SJSA1 (cell line): Measurements from ENCODE around the gene PRSS48. TPM values are rescaled to one million over a fixed set of nuclear protein-coding genes. Genes with fewer than 3 reads are reported as not detected.
A peak's percentile ranks its signal among the peaks of the same experiment; 100 is the strongest.
"Not testable (repeated sequence)": the region's sequence is repeated elsewhere in the genome, so short reads cannot be mapped to it uniquely, and the experiment has no call there.

Experiments
- DNase-seq, 2 experiments: peaks; one replicate each; pipeline ENCODE4 v3.0.0-alpha.2; 2015 to 2020; ENCODE audit warnings: low spot score in 2 of 2, low read depth in 1 of 2
- H3K27ac ChIP-seq: fragments of 250-450 bp; sonication (Bioruptor Pico); 2 replicates; pipeline ENCODE4 v1.5.1; 2020; ENCODE audit warnings: mild to moderate bottlenecking, moderate library complexity
- H3K27me3 ChIP-seq: fragments of 250-450 bp; sonication (Bioruptor Pico); replicated peaks from 2 replicates; pipeline ENCODE4 v1.5.1; 2020; ENCODE audit warnings: mild to moderate bottlenecking, moderate library complexity
- H3K36me3 ChIP-seq: fragments of 250-450 bp; sonication (Bioruptor Pico); 2 replicates; pipeline ENCODE4 v1.5.1; 2020; ENCODE audit warnings: mild to moderate bottlenecking
- H3K4me1 ChIP-seq: fragments of 250-450 bp; sonication (Bioruptor Pico); replicated peaks from 2 replicates; pipeline ENCODE4 v1.6.1; 2021; ENCODE audit warnings: mild to moderate bottlenecking
- H3K4me3 ChIP-seq: fragments of 250-450 bp; sonication (Bioruptor Pico); 2 replicates; pipeline ENCODE4 v1.5.1; 2020; ENCODE audit warnings: mild to moderate bottlenecking
- H3K9me3 ChIP-seq: fragments of 250-450 bp; sonication (Bioruptor Pico); replicated peaks from 2 replicates; pipeline ENCODE4 v1.5.1; 2020; ENCODE audit warnings: mild to moderate bottlenecking
- total RNA-seq: library from RNA; depleted of rRNA; stranded (reverse); fragments of >200 nt; shearing (Covaris generic); gene quantifications from 2 replicates; pipeline ENCODE4 v1.2.3, GENCODE V29; 2014; rRNA removed

PRSS48 gene, protein sequence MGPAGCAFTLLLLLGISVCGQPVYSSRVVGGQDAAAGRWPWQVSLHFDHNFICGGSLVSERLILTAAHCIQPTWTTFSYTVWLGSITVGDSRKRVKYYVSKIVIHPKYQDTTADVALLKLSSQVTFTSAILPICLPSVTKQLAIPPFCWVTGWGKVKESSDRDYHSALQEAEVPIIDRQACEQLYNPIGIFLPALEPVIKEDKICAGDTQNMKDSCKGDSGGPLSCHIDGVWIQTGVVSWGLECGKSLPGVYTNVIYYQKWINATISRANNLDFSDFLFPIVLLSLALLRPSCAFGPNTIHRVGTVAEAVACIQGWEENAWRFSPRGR
- total RNA-seq, result not detected in 2 replicates

DNA sequence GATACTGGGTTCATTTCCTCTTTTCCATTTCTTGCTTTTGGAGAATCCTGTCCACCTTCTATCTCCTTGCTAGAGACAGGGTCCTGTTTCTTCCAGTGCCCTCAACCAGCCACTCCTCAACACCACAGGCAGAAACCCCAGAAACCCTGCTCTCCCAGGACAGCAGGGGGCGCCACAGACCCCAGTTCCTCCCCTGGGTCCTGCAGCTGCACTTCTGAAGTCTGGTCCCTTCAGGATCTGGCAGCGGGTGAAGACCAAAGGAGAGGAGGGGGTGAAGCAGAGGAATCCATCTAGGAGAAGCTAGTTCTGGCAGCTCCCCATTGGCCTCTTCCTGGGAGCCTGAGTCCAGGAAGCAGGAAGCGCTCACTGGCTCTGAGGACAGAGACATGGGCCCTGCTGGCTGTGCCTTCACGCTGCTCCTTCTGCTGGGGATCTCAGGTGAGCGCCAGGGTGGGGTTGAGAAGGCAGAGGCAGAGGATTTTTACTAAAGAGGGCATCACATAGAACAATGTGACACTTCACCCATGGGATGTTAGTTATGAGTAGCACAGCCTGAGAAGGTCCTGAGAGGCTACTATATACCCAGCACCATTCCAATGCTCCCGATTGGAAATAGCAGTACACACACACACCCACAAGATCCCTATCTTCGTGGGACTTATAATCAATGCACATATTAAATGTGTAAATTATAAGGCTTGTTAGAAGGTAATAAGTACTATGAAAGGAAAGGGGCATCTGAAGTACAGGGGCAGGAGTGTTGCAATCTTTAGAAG, at the start of gene PRSS48:
TSS of gene PRSS48 (plus strand) at position 375 of the 776 bp plus-strand sequence. CDS start at position 387, 12 bp downstream.
- H3K9me3 ChIP-seq, result no peaks in the 10 kb centered on the region
- no peaks in the 10 kb centered on the region for H3K4me1 ChIP-seq
- peak; percentile 31 to 49 for DNase-seq
- H3K4me3 ChIP-seq, result no peak within 1 kb of the TSS
- no peak within 1 kb of the TSS for H3K27ac ChIP-seq
- no peaks in the 10 kb centered on the region for H3K36me3 ChIP-seq
- no peaks in the 10 kb centered on the region for H3K27me3 ChIP-seq

DNA sequence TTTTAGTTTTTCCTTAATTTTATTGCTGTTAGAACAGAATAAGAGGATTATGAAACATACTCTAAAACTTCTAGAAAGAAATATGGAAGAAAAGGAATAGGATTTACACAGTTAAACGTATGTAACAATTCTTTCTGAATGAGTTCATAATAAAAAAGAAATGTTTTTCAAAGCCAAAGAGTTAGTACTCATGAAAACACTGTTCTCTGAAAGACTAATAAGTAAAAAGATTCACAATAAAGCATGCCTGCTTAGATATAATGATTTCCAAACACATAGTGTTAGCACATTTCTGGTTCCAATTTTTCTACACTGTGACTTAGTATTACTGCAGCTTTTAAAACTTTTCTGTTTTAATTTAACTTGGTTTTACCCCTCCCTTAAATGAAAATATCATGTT, 49.8 kb upstream of the PRSS48 start:
- Histone ChIP-seq H3K27ac (peak overlapping the region; percentile 27; the same call in 1 of the 2 replicates), H3K27me3 (no peaks in the 10 kb centered on the region), H3K9me3 (no peaks in the 10 kb centered on the region), H3K4me3 (no peak overlapping the region), H3K36me3 (no peaks in the 10 kb centered on the region; the same call in 1 of the 2 replicates), H3K4me1 (peaks cover 30% of the 10 kb centered on the region)
- DNase-seq, result no peak

DNA sequence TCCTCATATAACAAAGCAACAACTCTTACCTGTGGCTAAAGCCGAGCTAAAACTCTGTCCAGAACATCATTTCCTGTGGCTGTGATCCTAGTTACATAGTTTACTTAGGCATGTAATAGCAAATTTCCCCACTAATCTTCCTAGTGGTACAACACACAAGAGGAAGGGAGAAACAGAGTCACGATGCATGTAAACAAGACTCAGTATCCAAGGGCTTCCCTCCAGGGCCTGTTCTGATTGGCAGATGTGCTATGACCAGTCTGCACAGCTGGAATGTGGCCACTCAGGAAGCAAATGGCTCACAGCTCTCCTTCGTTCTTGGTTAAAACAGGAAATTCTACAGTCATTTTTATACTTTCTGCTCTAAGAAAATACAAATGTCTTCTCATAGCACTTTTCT, 49.2 kb upstream of the PRSS48 start:
- Histone ChIP-seq H3K9me3 (no peaks in the 10 kb centered on the region), H3K27ac (peak overlapping the region; percentile 27), H3K4me3 (no peak overlapping the region), H3K36me3 (no peaks in the 10 kb centered on the region; the same call in 1 of the 2 replicates), H3K4me1 (peaks cover 30% of the 10 kb centered on the region), H3K27me3 (no peaks in the 10 kb centered on the region)
- peak in 1 of 2 experiments; percentile 20 for DNase-seq

GRCh38 chr4:151228189-151229119, 48.5 kb upstream of the PRSS48 start:
- Histone ChIP-seq H3K9me3 (no peaks in the 10 kb centered on the region), H3K4me3 (no peak overlapping the region), H3K36me3 (no peaks in the 10 kb centered on the region; the same call in 1 of the 2 replicates), H3K4me1 (peaks cover 30% of the 10 kb centered on the region), H3K27me3 (no peaks in the 10 kb centered on the region), H3K27ac (peak overlapping the region; percentile 27)
- DNase-seq, result no peak

DNA sequence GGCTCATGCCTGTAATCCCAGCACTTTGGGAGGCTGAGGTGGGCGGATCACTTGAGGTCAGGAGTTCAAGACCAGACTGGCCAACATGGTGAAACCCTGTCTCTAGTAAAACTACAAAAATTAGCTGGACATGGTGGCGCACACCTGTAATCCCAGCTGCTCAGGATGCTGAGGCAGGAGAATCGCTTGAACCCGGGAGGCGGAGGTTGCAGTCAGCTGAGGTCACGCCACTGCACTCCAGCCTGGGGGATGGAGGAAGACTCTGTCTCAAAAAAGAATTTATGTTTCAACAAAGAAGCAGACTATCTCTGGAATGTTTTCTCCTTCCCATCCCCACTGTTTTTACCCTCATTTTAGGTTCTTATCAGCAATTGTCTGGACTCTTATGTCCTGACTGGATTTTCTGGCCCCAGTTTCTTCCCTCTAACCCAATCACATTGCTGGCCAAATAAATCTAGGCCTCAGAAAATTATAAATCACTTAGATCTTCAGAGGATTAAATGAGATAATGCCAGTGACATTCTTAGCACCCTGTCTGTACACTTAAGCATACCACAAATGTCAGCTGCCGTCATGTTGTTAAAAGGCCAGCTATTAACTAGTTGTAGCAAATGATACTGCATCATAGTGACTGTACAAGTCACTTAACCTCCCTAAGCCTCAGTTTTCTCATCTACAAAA, 44.9 kb upstream of the PRSS48 start:
- H3K27me3 ChIP-seq, result no peaks in the 10 kb centered on the region
- H3K4me1 ChIP-seq, result peaks cover 12% of the 10 kb centered on the region
- no peak overlapping the region for H3K4me3 ChIP-seq
- H3K36me3 ChIP-seq, result no peaks in the 10 kb centered on the region; the same call in 1 of the 2 replicates
- H3K27ac ChIP-seq, result no peak overlapping the region
- H3K9me3 ChIP-seq, result no peaks in the 10 kb centered on the region
- no peak for DNase-seq

- Histone ChIP-seq H3K27me3 (no peaks in the 10 kb centered on the region), H3K9me3 (no peaks in the 10 kb centered on the region), H3K4me3 (no peak overlapping the region), H3K36me3 (no peaks in the 10 kb centered on the region), H3K27ac (no peak overlapping the region), H3K4me1 (no peaks in the 10 kb centered on the region)
- no peak for DNase-seq
Observed at GRCh38 chr4:151233600-151233999, 43.4 kb upstream of the PRSS48 start.

GRCh38 chr4:151235373-151235772, 41.6 kb upstream of the PRSS48 start:
- H3K27me3 ChIP-seq, H3K4me3 ChIP-seq, DNase-seq, H3K36me3 ChIP-seq, H3K9me3 ChIP-seq, H3K4me1 ChIP-seq, H3K27ac ChIP-seq: not testable (repeated sequence)

DNA sequence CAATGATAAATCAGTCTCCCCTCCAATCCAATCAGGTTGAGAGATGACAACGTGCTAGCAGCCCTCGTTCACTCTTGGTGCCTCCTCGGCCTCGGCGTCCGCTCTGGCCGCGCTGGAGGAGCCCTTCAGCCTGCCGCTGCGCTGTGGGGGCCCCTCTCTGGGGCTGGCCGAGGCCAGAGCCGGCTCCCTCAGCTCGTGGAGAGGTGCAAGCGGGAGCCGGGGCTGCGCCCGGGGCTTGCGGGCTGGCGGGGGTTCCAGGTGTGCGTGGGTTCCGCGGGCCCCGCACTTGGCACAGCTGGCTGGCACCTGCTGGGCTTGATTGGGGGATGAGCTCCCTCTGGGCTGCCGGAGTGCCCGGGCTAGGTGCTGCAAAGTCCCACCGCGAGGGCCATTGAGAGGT, 40.9 kb upstream of the PRSS48 start:
- no peaks in the 10 kb centered on the region for H3K27me3 ChIP-seq
- no peak overlapping the region for H3K4me3 ChIP-seq
- no peaks in the 10 kb centered on the region for H3K36me3 ChIP-seq
- no peaks in the 10 kb centered on the region for H3K9me3 ChIP-seq
- no peak overlapping the region for H3K27ac ChIP-seq
- DNase-seq, result no peak
- H3K4me1 ChIP-seq, result no peaks in the 10 kb centered on the region

GRCh38 chr4:151238477-151238876, 38.5 kb upstream of the PRSS48 start:
- no peak overlapping the region for H3K4me3 ChIP-seq
- no peaks in the 10 kb centered on the region for H3K4me1 ChIP-seq
- no peaks in the 10 kb centered on the region for H3K9me3 ChIP-seq
- H3K27ac ChIP-seq, result no peak overlapping the region
- no peaks in the 10 kb centered on the region for H3K36me3 ChIP-seq
- no peak for DNase-seq
- H3K27me3 ChIP-seq, result no peaks in the 10 kb centered on the region

- Histone ChIP-seq H3K4me1 (no peaks in the 10 kb centered on the region), H3K9me3 (no peaks in the 10 kb centered on the region), H3K27me3 (no peaks in the 10 kb centered on the region), H3K4me3 (no peak overlapping the region), H3K36me3 (no peaks in the 10 kb centered on the region), H3K27ac (no peak overlapping the region)
- DNase-seq, result no peak
Observed at GRCh38 chr4:151239608-151240007, 37.4 kb upstream of the PRSS48 start.

- Histone ChIP-seq H3K4me1 (no peaks in the 10 kb centered on the region), H3K4me3 (no peak overlapping the region)
- DNase-seq, result no peak
Observed at GRCh38 chr4:151242305-151242704, 34.7 kb upstream of the PRSS48 start.

GRCh38 chr4:151246742-151247141, 30.2 kb upstream of the PRSS48 start:
- H3K27ac ChIP-seq, result no peak overlapping the region
- no peak for DNase-seq
- no peaks in the 10 kb centered on the region for H3K9me3 ChIP-seq
- no peaks in the 10 kb centered on the region; the same call in 1 of the 2 replicates for H3K27me3 ChIP-seq
- no peaks in the 10 kb centered on the region for H3K4me1 ChIP-seq
- H3K36me3 ChIP-seq, result no peaks in the 10 kb centered on the region
- H3K4me3 ChIP-seq, result no peak overlapping the region

More at GRCh38 chr4:151242305-151242704, 34.7 kb upstream of the PRSS48 start:
- H3K27ac ChIP-seq, result no peak overlapping the region
- H3K27me3 ChIP-seq, result no peaks in the 10 kb centered on the region
- no peaks in the 10 kb centered on the region for H3K9me3 ChIP-seq
- no peaks in the 10 kb centered on the region for H3K36me3 ChIP-seq

DNA sequence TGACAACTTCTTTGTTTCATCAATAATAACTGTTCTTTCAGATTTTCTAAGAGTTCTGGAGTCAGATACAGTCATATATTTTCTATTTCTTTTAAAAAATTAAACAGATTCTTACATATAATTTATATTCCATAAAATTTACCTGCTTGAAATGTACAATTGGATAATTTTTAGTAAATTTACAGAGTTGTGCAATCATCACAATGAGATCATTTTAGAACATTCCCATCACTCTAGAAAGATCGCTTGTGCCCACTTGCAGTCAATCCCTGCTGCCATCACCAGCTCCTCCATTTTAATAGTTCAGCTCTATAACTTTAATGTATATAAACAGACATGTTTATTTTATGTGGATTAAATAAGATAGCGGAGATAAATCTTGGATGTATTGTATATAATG, 29.6 kb upstream of the PRSS48 start:
- H3K27me3 ChIP-seq, result no peaks in the 10 kb centered on the region; the same call in 1 of the 2 replicates

More for the DNA sequence above, 29.6 kb upstream of the PRSS48 start:
- Histone ChIP-seq H3K36me3 (no peaks in the 10 kb centered on the region), H3K4me3 (no peak overlapping the region), H3K9me3 (no peaks in the 10 kb centered on the region), H3K27ac (no peak overlapping the region), H3K4me1 (no peaks in the 10 kb centered on the region)
- DNase-seq, result no peak
